Neuron (in vitro differentiated cells): Measurements from ENCODE around the gene REEP6.
A peak's percentile ranks its signal among the peaks of the same experiment; 100 is the strongest.

Source experiments
- H2AFZ ChIP-seq: one replicate; pipeline ENCODE4 v1.6.1; 2013; ENCODE audit warnings: low read depth, mild to moderate bottlenecking, inconsistent platforms, low read length, moderate library complexity
- H3K27me3 ChIP-seq: one replicate; pipeline ENCODE4 v1.6.1; 2013; ENCODE audit warnings: low read length; ENCODE audit not compliant: insufficient read depth
- H3K36me3 ChIP-seq: one replicate; pipeline ENCODE4 v1.6.1; 2013; ENCODE audit warnings: low read length; ENCODE audit not compliant: insufficient read depth
- H3K4me1 ChIP-seq: one replicate; pipeline ENCODE4 v1.6.1; 2013; ENCODE audit warnings: low read length; ENCODE audit not compliant: insufficient read depth
- H3K4me3 ChIP-seq: 2 replicates; pipeline ENCODE4 v1.5.1; 2013; ENCODE audit warnings: mild to moderate bottlenecking, low read length, moderate library complexity
- H3K9me3 ChIP-seq: one replicate; pipeline ENCODE4 v1.6.1; 2013; ENCODE audit warnings: low read length

The REEP6 gene

DNA sequence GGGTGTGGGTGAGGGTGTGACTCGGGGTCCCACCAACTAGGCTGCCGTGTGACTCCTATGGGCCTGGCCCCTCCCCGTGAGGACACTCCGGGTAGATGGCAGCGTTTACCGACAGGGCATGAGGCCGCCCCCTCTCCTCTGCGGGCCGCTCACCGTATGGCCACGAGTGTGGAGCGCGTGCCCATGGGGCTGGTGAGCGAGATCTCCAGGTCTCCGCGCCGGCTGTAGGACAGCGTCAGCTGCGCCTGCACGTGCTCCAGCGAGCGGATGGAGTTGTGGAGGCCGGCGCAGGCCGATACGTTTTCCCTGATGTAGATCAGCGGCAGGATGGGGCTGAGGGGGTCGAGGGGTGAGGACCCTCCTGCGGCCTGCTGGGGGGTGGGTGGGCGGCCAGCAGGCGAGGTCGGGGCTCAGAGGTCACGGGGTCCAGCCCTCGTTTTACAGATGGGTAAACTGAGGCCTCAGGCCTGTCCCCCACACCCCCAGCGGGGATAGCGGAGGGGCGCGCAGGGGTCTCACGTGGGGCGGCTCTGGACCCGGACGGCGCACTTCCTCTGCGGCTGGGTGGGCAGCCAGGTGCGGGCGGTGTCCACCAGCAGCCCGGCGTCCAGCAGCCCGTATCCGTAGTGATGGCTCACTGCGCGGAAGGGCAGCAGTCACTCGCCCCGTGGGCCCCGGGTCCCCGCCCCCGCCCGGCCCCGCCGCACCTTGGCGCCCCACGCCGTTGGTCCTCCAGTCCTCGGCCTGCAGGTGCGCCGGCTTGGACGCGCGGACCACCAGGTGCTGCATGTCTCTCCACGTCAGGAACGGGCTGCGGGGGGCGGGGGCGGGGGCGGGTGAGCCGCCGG lies 7.6 kb upstream of the REEP6 start:
- Histone ChIP-seq H2AFZ (no peak overlapping the region), H3K4me1 (peaks cover 2% of the 10 kb centered on the region), H3K27me3 (no peaks in the 10 kb centered on the region), H3K9me3 (no peaks in the 10 kb centered on the region), H3K36me3 (no peaks in the 10 kb centered on the region), H3K4me3 (no peak overlapping the region)

DNA sequence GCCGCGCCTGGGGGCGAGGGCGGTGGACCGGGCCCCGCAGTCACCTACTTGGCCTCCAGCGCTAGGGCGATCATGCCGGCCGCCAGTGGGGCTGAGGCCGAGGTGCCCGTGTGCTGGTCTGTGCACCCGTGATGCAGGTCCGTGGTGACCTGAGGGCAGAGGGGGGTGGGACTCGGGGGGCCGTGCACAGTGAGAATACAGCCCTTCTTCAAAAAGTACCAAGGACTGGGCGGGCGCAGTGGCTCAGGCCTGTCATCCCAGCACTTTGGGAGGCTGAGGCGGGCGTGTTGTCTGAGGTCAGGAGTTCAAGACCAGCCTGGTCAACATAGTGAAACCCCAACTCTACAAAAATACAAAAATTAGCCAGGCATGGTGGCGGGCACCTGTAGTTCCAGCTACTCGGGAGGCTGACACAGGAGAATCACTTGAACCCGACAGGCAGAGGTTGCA lies 7.0 kb upstream of the REEP6 start:
- H3K4me3 ChIP-seq, result no peak overlapping the region
- no peaks in the 10 kb centered on the region for H3K4me1 ChIP-seq
- H3K9me3 ChIP-seq, result no peaks in the 10 kb centered on the region
- H3K27me3 ChIP-seq, result no peaks in the 10 kb centered on the region
- H2AFZ ChIP-seq, result no peak overlapping the region
- H3K36me3 ChIP-seq, result no peaks in the 10 kb centered on the region

DNA sequence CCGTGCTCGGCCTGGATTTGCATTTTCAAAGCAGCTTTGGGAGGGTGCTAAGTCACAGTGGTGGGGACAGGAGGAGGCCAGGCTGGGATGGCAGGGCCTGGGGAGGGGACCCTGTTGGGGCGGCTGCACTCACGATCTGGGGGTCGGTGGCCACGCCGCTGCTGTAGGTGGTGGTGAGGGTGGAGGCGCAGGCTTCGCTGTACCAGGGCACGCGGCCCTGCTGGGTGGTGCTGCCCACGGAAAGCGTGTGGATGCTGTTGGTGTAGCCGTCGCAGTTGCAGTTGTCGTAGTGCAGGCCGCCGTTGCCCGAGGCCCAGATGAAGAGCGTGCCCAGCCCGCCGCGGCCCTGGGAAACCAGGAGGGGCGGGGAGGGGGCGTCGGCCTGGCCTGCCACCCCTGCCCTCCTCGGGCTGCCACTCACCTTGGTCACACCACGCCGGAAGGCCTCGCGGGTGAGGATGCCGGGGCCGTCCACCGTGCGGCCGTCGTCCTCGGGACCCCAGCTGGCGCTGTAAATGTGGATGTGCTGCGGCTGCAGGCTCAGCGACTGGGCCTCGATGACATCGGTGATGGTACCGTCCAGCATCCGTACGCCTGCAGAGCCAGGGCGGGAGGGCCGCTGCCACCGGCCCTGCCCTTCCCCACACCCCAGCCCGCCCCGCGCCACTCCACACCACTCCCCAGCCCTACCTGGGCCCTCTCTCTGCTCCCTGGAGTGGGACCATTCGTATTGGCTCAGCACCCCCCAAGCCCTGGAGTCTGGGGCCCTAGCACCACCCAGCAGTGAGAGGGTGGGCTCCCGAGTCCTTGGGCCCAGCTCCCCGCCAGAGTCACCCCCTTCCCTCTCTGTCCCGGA lies 4.0 kb upstream of the REEP6 start:
- Histone ChIP-seq H3K9me3 (no peaks in the 10 kb centered on the region), H3K27me3 (no peaks in the 10 kb centered on the region), H3K4me1 (peaks cover 8% of the 10 kb centered on the region), H3K36me3 (no peaks in the 10 kb centered on the region), H3K4me3 (no peak overlapping the region), H2AFZ (no peak overlapping the region)

DNA sequence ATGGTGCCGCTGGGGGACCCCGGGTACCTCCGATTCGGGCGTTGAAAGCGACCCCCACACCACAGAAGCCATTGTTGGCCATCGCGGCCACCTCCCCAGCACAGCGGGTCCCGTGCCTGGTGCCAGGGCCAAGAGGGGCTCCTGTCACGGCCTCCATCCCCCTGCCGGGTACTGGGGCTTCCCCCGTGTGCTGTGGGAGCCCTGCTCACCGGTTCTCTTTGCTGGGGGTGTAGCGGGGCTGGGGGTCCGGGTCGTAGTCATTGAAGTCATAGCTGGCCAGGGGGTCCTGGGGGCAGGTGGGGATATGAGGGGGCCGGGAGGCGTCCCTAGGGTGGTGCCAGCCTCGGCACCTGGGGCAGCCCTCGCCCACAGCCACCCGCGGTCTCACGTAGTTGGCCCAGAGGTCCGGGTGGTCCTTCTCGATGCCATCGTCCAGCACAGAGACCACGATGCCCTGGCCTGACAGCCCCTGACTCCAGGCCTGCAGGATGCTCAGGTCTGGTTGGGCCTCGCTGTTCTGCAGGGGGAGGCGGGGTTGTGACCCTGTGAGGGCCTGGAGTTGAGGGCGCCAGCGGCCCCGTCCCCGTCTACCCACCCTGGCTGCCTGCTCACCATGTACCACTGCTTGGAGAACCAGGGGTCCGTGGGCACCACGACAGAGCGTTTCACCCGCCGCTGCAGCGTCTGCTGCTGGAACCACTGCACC lies 3.3 kb upstream of the REEP6 start:
- Histone ChIP-seq H3K27me3 (no peaks in the 10 kb centered on the region), H3K9me3 (no peaks in the 10 kb centered on the region), H2AFZ (no peak overlapping the region), H3K4me3 (no peak overlapping the region), H3K36me3 (no peaks in the 10 kb centered on the region), H3K4me1 (peaks cover 12% of the 10 kb centered on the region)

DNA sequence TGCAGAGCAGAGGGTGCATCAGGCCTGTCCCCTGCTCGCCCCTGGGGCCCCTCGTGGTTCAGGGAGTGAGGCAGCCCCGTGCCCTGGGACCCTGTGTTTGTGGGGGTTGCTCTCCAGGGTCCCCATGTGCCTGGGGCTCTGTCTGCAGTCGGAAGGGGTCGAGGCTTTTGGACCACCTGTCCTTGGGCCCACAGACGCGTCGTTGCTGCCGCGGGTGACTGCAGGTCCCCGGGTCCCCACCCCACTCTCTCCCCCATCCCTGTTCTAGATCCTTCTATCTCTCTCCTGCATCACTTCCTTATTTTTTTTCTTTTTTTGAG lies 2.7 kb upstream of the REEP6 start:
- H3K9me3 ChIP-seq, result no peaks in the 10 kb centered on the region
- no peak overlapping the region for H2AFZ ChIP-seq
- no peaks in the 10 kb centered on the region for H3K36me3 ChIP-seq
- peaks cover 17% of the 10 kb centered on the region for H3K4me1 ChIP-seq
- no peaks in the 10 kb centered on the region for H3K27me3 ChIP-seq
- H3K4me3 ChIP-seq, result no peak overlapping the region

DNA sequence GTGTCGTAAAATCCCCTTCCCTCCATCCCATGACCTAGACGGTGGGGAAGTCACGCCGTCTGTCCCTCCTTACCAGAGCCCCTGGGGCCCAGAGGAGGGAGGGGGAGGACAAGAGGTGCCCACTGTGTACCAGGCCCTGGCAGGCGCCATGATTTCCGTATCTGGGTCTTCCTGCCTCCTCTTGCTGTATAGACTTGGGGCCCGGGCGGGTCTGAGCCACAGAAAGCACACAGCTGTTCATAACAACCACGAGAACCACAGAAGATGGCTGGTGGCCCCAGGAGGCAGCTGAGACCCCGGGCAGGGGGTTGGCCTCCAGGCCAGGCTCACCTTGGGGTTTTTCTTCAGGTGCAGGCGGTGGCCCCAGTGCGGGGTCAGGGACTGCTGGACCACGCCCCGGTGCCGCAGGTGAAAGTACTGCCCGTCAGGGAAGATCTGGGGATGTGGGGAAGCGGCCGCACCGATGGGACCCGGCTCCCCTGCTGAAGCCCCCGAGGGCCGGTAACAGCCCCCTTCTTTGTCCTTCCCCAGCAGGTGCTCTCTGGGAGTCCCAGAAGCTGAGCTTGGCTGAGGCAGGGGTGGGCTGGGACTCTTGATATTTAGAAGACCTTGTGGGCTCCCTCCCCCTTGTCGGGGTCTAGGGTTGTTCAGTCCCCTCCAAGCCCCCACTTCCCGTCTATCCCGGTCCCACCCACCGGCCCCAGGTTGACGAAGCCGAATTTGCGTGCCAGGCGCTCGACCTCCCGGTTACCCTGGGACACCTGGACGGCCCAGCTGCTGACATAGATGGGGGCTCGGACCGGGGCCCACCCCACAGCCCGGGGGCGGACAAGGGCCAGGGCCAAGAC lies 1.3 kb upstream of the REEP6 start:
- Histone ChIP-seq H3K4me1 (peaks cover 21% of the 10 kb centered on the region), H3K27me3 (no peaks in the 10 kb centered on the region), H3K4me3 (peak overlapping the region; percentile 51), H3K9me3 (no peaks in the 10 kb centered on the region), H3K36me3 (no peaks in the 10 kb centered on the region), H2AFZ (peak overlapping the region; percentile 22)

DNA sequence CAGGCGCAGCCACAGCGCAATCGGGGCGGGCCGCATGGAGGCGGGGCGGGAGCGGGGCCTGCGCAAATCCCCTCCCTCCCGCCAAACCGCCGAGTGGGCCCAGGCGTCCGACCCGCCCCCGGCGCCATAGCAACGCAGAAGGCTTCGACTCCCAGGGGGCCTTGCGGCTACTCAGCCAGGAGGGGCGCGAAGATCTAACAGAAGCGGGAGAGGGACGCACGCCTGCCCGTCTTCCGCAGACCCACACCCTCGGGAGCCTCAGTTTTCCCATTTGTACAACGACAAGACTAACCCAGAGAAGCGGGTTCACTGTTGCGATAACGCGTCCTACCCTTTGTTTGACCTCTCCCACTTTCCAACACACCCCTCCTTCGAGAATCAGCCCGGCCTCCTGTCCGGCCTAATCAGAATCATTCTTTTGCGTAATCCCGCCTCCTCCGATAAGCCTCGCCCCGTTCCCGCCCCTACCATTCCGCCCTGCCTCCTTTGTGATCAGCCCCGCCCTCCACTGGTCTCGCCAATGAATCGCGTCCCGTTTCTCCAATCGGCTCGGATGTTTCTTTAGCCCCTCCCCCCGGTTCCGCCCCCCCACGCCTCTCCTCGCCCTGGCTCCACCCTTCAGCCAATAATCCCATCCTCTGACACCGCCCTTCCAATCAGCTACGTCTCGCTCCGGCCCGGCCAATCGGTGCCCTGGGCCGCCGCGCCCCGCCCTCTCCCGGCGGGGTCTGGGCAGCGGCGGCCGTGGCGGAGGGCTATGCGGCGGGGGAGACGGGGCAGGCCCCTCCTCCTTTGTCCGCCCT lies 469 bp upstream of the REEP6 start, which contains the start of gene PCSK4:
Gene PCSK4 (minus strand): TSS at position 40 of the 803 bp plus-strand sequence. CDS start 4 bp downstream, at position 36.
- Histone ChIP-seq H3K36me3 (no peaks in the 10 kb centered on the region), H3K27me3 (no peaks in the 10 kb centered on the region), H3K4me1 (peaks cover 21% of the 10 kb centered on the region), H3K4me3 (peak within 1 kb of the TSS; percentile 53), H3K9me3 (no peaks in the 10 kb centered on the region), H2AFZ (peak within 1 kb of the TSS; percentile 52)

DNA sequence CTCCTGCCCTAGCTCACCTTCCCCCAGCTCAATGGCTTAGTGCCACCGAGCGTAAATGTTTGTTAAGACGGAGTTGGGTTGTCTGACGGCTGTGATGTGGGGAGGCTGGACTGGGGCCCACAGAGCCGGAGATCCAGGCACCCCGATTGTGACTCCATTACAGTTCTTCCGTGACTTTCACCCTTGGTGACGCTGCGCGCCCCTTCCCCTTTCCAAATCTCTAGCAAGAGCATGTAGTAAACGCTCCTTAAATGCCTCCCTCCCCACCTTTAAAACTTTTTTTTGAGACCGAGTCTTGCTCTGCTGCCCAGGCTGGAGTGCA lies 829 bp downstream of the REEP6 start:
- no peaks in the 10 kb centered on the region for H3K36me3 ChIP-seq
- peak overlapping the region; percentile 53 for H3K4me3 ChIP-seq

DNA sequence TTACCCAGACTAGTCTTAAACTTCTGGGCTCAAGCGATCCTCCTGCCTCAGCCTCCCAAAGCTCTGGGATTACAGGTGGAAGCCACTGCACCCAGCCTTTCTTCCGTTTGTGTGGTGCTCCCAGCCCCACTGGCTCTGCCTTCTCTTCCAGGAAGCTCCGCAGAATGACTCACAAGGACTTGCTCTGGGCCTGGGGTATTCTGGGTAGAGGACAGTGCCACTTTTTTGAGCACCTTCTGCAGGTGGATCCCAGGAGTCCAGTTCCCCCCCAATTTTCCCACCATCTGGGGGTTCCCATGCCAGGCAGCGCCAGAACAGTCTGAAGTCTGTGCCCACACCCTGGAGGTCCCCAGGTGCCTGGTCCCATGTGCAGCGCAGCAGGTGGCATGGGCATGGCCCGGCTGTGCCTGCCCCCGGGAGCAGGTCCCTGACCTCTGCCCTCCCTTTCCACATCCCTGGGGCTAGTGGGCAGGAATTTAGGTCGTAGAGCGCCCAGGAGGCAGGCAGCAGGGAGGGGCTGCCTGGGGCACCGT lies 1.6 kb downstream of the REEP6 start:
- H3K9me3 ChIP-seq, result no peaks in the 10 kb centered on the region
- H2AFZ ChIP-seq, result no peak overlapping the region
- H3K27me3 ChIP-seq, result no peaks in the 10 kb centered on the region
- H3K4me3 ChIP-seq, result no peak overlapping the region
- H3K36me3 ChIP-seq, result no peaks in the 10 kb centered on the region
- peaks cover 21% of the 10 kb centered on the region for H3K4me1 ChIP-seq

More for the DNA sequence above, 829 bp downstream of the REEP6 start:
- Histone ChIP-seq H3K27me3 (no peaks in the 10 kb centered on the region), H3K9me3 (no peaks in the 10 kb centered on the region), H3K4me1 (peaks cover 21% of the 10 kb centered on the region), H2AFZ (no peak overlapping the region)

DNA sequence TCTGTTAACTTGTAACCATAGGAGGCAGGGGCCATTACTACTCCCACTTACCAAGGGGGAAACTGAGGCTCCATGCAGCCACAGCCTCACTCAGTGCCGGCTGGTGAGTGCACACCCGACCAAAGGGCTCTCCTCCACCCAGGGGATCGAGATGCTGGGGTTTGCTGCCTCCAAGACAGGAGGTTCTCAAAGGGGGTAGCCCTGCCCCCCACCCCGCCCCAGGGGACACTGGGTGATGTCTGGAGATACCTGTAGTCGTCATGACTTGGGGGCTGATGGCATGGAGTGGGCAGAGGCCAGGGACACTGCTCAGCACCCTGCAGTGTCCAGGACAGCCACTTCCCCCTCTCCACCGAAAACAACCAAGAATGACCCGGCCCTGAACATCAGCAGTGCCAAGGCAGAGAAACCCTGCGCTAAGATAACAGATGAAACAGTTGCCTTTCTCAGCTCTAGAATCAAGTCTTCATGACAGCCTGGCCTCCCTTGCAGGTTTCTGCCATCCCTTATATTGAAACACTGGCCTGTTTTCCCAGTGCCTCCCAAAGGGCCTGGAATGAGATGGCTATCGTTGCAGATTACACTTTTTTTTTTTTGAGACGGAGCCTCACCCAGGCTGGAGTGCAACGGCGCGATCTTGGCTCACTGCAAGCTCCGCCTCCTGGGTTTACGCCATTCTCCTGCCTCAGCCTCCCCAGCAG lies 3.3 kb downstream of the REEP6 start:
- Histone ChIP-seq H3K4me3 (no peak overlapping the region), H3K27me3 (no peaks in the 10 kb centered on the region), H2AFZ (no peak overlapping the region), H3K9me3 (no peaks in the 10 kb centered on the region), H3K4me1 (peaks cover 25% of the 10 kb centered on the region), H3K36me3 (no peaks in the 10 kb centered on the region)

DNA sequence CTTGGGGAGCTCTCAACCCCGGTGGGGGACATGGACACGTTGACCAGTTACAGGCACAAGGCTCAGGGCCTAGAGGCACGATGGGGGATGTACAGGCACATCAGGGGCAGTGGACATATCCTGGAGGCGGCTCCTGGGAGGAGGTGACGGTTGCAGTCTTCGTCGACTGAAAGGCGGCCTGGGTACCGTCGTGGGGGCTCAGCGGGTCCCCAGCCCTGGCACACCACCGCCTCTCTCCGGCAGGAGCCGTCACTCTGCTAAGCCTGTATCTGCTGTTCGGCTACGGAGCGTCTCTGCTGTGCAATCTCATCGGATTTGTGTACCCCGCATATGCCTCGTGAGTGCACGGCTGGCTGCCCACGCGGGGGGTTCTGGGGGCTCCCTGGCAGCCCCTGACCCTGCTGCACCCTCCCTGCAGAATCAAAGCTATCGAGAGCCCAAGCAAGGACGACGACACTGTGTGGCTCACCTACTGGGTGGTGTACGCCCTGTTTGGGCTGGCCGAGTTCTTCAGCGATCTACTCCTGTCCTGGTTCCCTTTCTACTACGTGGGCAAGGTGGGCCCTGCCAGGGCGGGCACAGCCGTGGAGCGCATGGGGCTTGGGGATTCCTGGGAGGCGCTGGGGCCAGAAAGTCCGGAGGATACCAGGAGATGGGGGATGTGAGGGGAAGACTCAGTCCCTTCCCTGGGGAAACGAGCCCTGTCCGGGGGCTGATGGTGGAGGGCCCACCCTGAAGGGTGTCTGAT lies 4.2 kb downstream of the REEP6 start:
- H2AFZ ChIP-seq, result no peak overlapping the region
- H3K4me1 ChIP-seq, result peaks cover 17% of the 10 kb centered on the region
- H3K36me3 ChIP-seq, result no peaks in the 10 kb centered on the region
- no peak overlapping the region for H3K4me3 ChIP-seq
- no peaks in the 10 kb centered on the region for H3K27me3 ChIP-seq
- no peaks in the 10 kb centered on the region for H3K9me3 ChIP-seq
